ENCODE results near the gene PSPH.
"Not testable (repeated sequence)": the region's sequence is repeated elsewhere in the genome, so short reads cannot be mapped to it uniquely, and the experiment has no call there.

Gene PSPH

GRCh38 chr7:56051339-56052191 is at the start of gene PSPH, which contains the start of gene CCT6A:
Gene PSPH, minus strand, starts transcription at chr7:56051444. Its CDS starts 30,232 bp downstream, at chr7:56021212.
Gene CCT6A, plus strand, starts transcription at chr7:56051765. Its CDS starts 84 bp downstream, at chr7:56051849.
- DNase-seq, result peak; percentile 88

- no peak for DNase-seq
Observed at GRCh38 chr7:56099653-56100052, 48.4 kb upstream of the PSPH start.

GRCh38 chr7:56098187-56099008 is 47.2 kb upstream of the PSPH start:
- not testable (repeated sequence) for DNase-seq

GRCh38 chr7:56097700-56098099 is 46.5 kb upstream of the PSPH start:
- DNase-seq, result no peak

GRCh38 chr7:56092789-56093531 is 41.7 kb upstream of the PSPH start, which contains the start of gene PHKG1:
Gene PHKG1, minus strand, starts transcription at chr7:56092952. Its CDS starts 4,011 bp downstream, at chr7:56088941.
- no peak for DNase-seq

- not testable (repeated sequence) for DNase-seq
Observed at GRCh38 chr7:56092388-56092787, 41.1 kb upstream of the PSPH start.

- DNase-seq, result no peak
Observed at GRCh38 chr7:56091591-56091990, 40.3 kb upstream of the PSPH start.

- DNase-seq, result no peak
Observed at GRCh38 chr7:56087445-56087844, 36.2 kb upstream of the PSPH start.

GRCh38 chr7:56086761-56087160 is 35.5 kb upstream of the PSPH start:
- DNase-seq, result no peak

- no peak for DNase-seq
Observed at GRCh38 chr7:56083150-56083785, 32.0 kb upstream of the PSPH start.

GRCh38 chr7:56081626-56082340 is 30.5 kb upstream of the PSPH start:
- DNase-seq, result no peak

- not testable (repeated sequence) for DNase-seq
Observed at GRCh38 chr7:56080726-56081435, 29.6 kb upstream of the PSPH start.

- no peak for DNase-seq
Observed at GRCh38 chr7:56079450-56080185, 28.4 kb upstream of the PSPH start.

- no peak for DNase-seq
Observed at GRCh38 chr7:56078196-56078595, 27.0 kb upstream of the PSPH start.

- no peak for DNase-seq
Observed at GRCh38 chr7:56077681-56078080, 26.4 kb upstream of the PSPH start.

- peak; percentile 68 for DNase-seq
Observed at GRCh38 chr7:56074371-56074791, 23.1 kb upstream of the PSPH start.

- not testable (repeated sequence) for DNase-seq
Observed at GRCh38 chr7:56066376-56066775, 15.1 kb upstream of the PSPH start.

- peak; percentile 84 for DNase-seq
Observed at GRCh38 chr7:56063882-56064625, 12.8 kb upstream of the PSPH start, which contains the start of gene SUMF2. Gene SUMF2, plus strand, starts transcription at chr7:56064286. Its CDS starts 26 bp downstream, at chr7:56064312.

- no peak for DNase-seq
Observed at GRCh38 chr7:56063500-56063881, 12.2 kb upstream of the PSPH start.
